ENCODE data around the gene CD177. TPM values are rescaled to one million over a fixed set of nuclear protein-coding genes. Genes with fewer than 3 reads are reported as not detected.
"Not testable (repeated sequence)": the region's sequence is repeated elsewhere in the genome, so short reads cannot be mapped to it uniquely, and the experiment has no call there.

CD177 gene
- total and polyA plus RNA-seq, 2 of the 8 experiments (the other 6 are each of a cell fraction or from before 2014, with no cell fraction given), result 3.4 to 10.0 TPM

- H2BK12ac ChIP-seq (ENCODE audit: low read depth, low read length); H3K14ac ChIP-seq (ENCODE audit: insufficient read length); H3K4me1 ChIP-seq (replicated peaks in 1 of 4; ENCODE audit: control insufficient read depth in 3 of 4, insufficient read depth in 4 of 4, low read length in 3 of 4); H3K56ac ChIP-seq (replicated peaks; ENCODE audit: insufficient read length, low read depth, low read length); H3K79me2 ChIP-seq (ENCODE audit: control insufficient read depth in 1 of 2, insufficient read depth in 2 of 2, low read length in 2 of 2); H2AFZ ChIP-seq (ENCODE audit: low read length); H4K8ac ChIP-seq (ENCODE audit: extremely low read depth, insufficient read depth, low read length); CTCF ChIA-PET (ENCODE audit: partially characterized antibody); H3K4me2 ChIP-seq (ENCODE audit: insufficient read depth in 1 of 2, low read depth in 2 of 2, low read length in 2 of 2); H2BK120ac ChIP-seq (replicated peaks; ENCODE audit: low read depth, low read length); H2AK5ac ChIP-seq (ENCODE audit: low read depth, low read length); DNase-seq (ENCODE audit: low read depth in 1 of 2, low spot score in 2 of 2); H3K9ac ChIP-seq (replicated peaks in 1 of 4; ENCODE audit: extremely low read depth in 1 of 4, low read depth in 3 of 4, low read length in 3 of 4); H3K27ac ChIP-seq (ENCODE audit: low read depth, low read length); H2BK5ac ChIP-seq (ENCODE audit: low read depth, low read length); H3K4ac ChIP-seq (replicated peaks; ENCODE audit: insufficient read length, low read depth, low read length); POLR2A ChIA-PET (ENCODE audit: partially characterized antibody); FAIRE-seq; H3K9me3 ChIP-seq (ENCODE audit: insufficient read depth in 2 of 2, low read depth in 1 of 2, low read length in 1 of 2); H2BK20ac ChIP-seq (ENCODE audit: low read length); H4K5ac ChIP-seq (ENCODE audit: insufficient read length, low read depth, low read length); H2BK15ac ChIP-seq (ENCODE audit: low read length); H3K27me3 ChIP-seq (replicated peaks in 1 of 4; ENCODE audit: control insufficient read depth in 3 of 4, extremely low read depth in 1 of 4, insufficient read depth in 3 of 4, low read length in 3 of 4); H3K23ac ChIP-seq (ENCODE audit: insufficient read length); H4K91ac ChIP-seq (replicated peaks; ENCODE audit: insufficient read length, low read length); H3K18ac ChIP-seq (ENCODE audit: extremely low read depth, low read length); H3K36me3 ChIP-seq (ENCODE audit: control insufficient read depth in 2 of 4, insufficient read depth in 4 of 4, low read length in 3 of 4); H3K4me3 ChIP-seq (ENCODE audit: extremely low read depth in 1 of 4, insufficient read depth in 2 of 4, low read depth in 3 of 4, low read length in 4 of 4); H3K23me2 ChIP-seq (ENCODE audit: low read depth, low read length); H4K20me1 ChIP-seq (replicated peaks in 1 of 2; ENCODE audit: control insufficient read depth in 1 of 2, insufficient read depth in 2 of 2, low read length in 2 of 2); H3K79me1 ChIP-seq (ENCODE audit: low read depth, low read length): not testable (repeated sequence)
- 86% methylated on average over 3 of the region's 3 CpGs; no CpG with 5 or more reads in 1 of the 2 experiments for WGBS, 2 experiments (ENCODE audit: extremely low coverage in 1 of 2, insufficient coverage in 1 of 2, insufficient read length in 1 of 2, insufficient replicate concordance in 2 of 2, low coverage in 1 of 2, low lambda C conversion rate in 2 of 2, missing lambda C conversion rate in 1 of 2)
These were observed 12.4 kb upstream of the CD177 start for GRCh38 chr19:43341098-43341497.

- H3K27me3 ChIP-seq (replicated peaks in 1 of 4; ENCODE audit: control insufficient read depth in 3 of 4, extremely low read depth in 1 of 4, insufficient read depth in 3 of 4, low read length in 3 of 4); H4K91ac ChIP-seq (replicated peaks; ENCODE audit: insufficient read length, low read length); H4K20me1 ChIP-seq (replicated peaks in 1 of 2; ENCODE audit: control insufficient read depth in 1 of 2, insufficient read depth in 2 of 2, low read length in 2 of 2); H2BK20ac ChIP-seq (ENCODE audit: low read length); H3K79me1 ChIP-seq (ENCODE audit: low read depth, low read length); H3K79me2 ChIP-seq (ENCODE audit: control insufficient read depth in 1 of 2, insufficient read depth in 2 of 2, low read length in 2 of 2); H3K4me1 ChIP-seq (replicated peaks in 1 of 4; ENCODE audit: control insufficient read depth in 3 of 4, insufficient read depth in 4 of 4, low read length in 3 of 4); FAIRE-seq; H3K23me2 ChIP-seq (ENCODE audit: low read depth, low read length); H2AK5ac ChIP-seq (ENCODE audit: low read depth, low read length); H4K5ac ChIP-seq (ENCODE audit: insufficient read length, low read depth, low read length); H2AFZ ChIP-seq (ENCODE audit: low read length); POLR2A ChIA-PET (ENCODE audit: partially characterized antibody); H3K9ac ChIP-seq (replicated peaks in 1 of 4; ENCODE audit: extremely low read depth in 1 of 4, low read depth in 3 of 4, low read length in 3 of 4); H3K56ac ChIP-seq (replicated peaks; ENCODE audit: insufficient read length, low read depth, low read length); H3K4me3 ChIP-seq (ENCODE audit: extremely low read depth in 1 of 4, insufficient read depth in 2 of 4, low read depth in 3 of 4, low read length in 4 of 4); H4K8ac ChIP-seq (ENCODE audit: extremely low read depth, insufficient read depth, low read length); H2BK5ac ChIP-seq (ENCODE audit: low read depth, low read length); H3K14ac ChIP-seq (ENCODE audit: insufficient read length); DNase-seq (ENCODE audit: low read depth in 1 of 2, low spot score in 2 of 2); H3K18ac ChIP-seq (ENCODE audit: extremely low read depth, low read length); H3K27ac ChIP-seq (ENCODE audit: low read depth, low read length); CTCF ChIA-PET (ENCODE audit: partially characterized antibody); H3K9me3 ChIP-seq (ENCODE audit: insufficient read depth in 2 of 2, low read depth in 1 of 2, low read length in 1 of 2); H2BK12ac ChIP-seq (ENCODE audit: low read depth, low read length); H3K4me2 ChIP-seq (ENCODE audit: insufficient read depth in 1 of 2, low read depth in 2 of 2, low read length in 2 of 2); H3K4ac ChIP-seq (replicated peaks; ENCODE audit: insufficient read length, low read depth, low read length); H2BK120ac ChIP-seq (replicated peaks; ENCODE audit: low read depth, low read length); H3K36me3 ChIP-seq (ENCODE audit: control insufficient read depth in 2 of 4, insufficient read depth in 4 of 4, low read length in 3 of 4); H2BK15ac ChIP-seq (ENCODE audit: low read length); H3K23ac ChIP-seq (ENCODE audit: insufficient read length): not testable (repeated sequence)
- WGBS, 2 experiments (ENCODE audit: extremely low coverage in 1 of 2, insufficient coverage in 1 of 2, insufficient read length in 1 of 2, insufficient replicate concordance in 2 of 2, low coverage in 1 of 2, low lambda C conversion rate in 2 of 2, missing lambda C conversion rate in 1 of 2), result 86% methylated on average over 8 of the region's 8 CpGs; no CpG with 5 or more reads in 1 of the 2 experiments
These were observed 11.4 kb upstream of the CD177 start for GRCh38 chr19:43342104-43342503.
